SK-N-SH (cell line): ENCODE measurements around the gene COMT. TPM values are rescaled to one million over a fixed set of nuclear protein-coding genes. Genes with fewer than 3 reads are reported as not detected.

ENCODE experiments used
- CTCF ChIA-PET: fragments of 300-600, 350-600 bp; formaldehyde crosslinking; extraction: SDS; loops from one replicate; lab custom pipeline; 2021; lab: Yijun Ruan, JAX
- POLR2A ChIA-PET: fragments of 350-600 bp; sonication (Branson Sonifier 250); formaldehyde crosslinking; extraction: SDS; loops from one replicate; lab custom pipeline; 2020; ENCODE audit warnings: antibody characterized with exemption, inconsistent platforms; lab: Yijun Ruan, JAX
- DNase-seq: peaks from one replicate; pipeline ENCODE4 v3.0.0; 2012
- H2AFZ ChIP-seq: fragments of 200-600 bp; sonication (generic); 2 replicates; pipeline ENCODE4 v1.8.1; 2016; ENCODE audit warnings: antibody characterized with exemption, mild to moderate bottlenecking, low read depth
- H3F3A ChIP-seq: fragments of 200-600 bp; sonication (generic); replicated peaks from 2 replicates; pipeline ENCODE3; 2016; ENCODE audit warnings: antibody characterized with exemption, mild to moderate bottlenecking; ENCODE audit not compliant: insufficient read depth
- H3K27ac ChIP-seq, 2 experiments: fragments of 200-500 bp in 1 of 2; fragments of 200-600 bp in 1 of 2; sonication (Bioruptor generic) in 1 of 2; sonication (generic), shearing (Covaris generic) in 1 of 2; 2 replicates each; pipeline versions ENCODE4 v1.5.1 to v1.6.1; 2014 to 2016; ENCODE audit warnings: low read depth in 2 of 2, inconsistent platforms in 1 of 2, low read length in 1 of 2, mild to moderate bottlenecking in 1 of 2, mixed read lengths in 1 of 2
- H3K27me3 ChIP-seq: fragments of 200-600 bp; sonication (generic), shearing (Covaris generic); 2 replicates; pipeline ENCODE4 v1.6.1; 2016; ENCODE audit warnings: mixed run types; ENCODE audit not compliant: insufficient read depth
- H3K36me3 ChIP-seq, 2 experiments: fragments of 200-500 bp in 1 of 2; fragments of 200-600 bp in 1 of 2; sonication (Bioruptor generic) in 1 of 2; sonication (generic) in 1 of 2; replicated peaks in 1 of 2; 2 replicates each; pipeline versions ENCODE3 to v1.5.1; 2014 to 2016; ENCODE audit warnings: low read length in 1 of 2, mild to moderate bottlenecking in 1 of 2; ENCODE audit not compliant: insufficient read depth in 2 of 2, control insufficient read depth in 1 of 2
- H3K4me1 ChIP-seq, 2 experiments: fragments of 200-500 bp in 1 of 2; fragments of 200-600 bp in 1 of 2; sonication (Bioruptor generic) in 1 of 2; sonication (generic), shearing (Covaris generic) in 1 of 2; 2 replicates each; pipeline versions ENCODE4 v1.5.1 to v1.6.1; 2014 to 2016; ENCODE audit warnings: low read depth in 1 of 2, low read length in 1 of 2, mixed run types in 1 of 2; ENCODE audit not compliant: insufficient read depth in 2 of 2, control insufficient read depth in 1 of 2
- H3K4me2 ChIP-seq: fragments of 200-600 bp; sonication (generic), shearing (Covaris generic); 2 replicates; pipeline ENCODE4 v1.6.1; 2017; ENCODE audit warnings: mixed run types
- H3K4me3 ChIP-seq, 2 experiments: fragments of 200-500 bp in 1 of 2; fragments of 200-600 bp in 1 of 2; sonication (Bioruptor generic) in 1 of 2; sonication (generic), shearing (Covaris generic) in 1 of 2; 2 replicates each; pipeline versions ENCODE4 v1.5.1 to v1.8.1; 2014 to 2016; ENCODE audit warnings: low read depth in 2 of 2, inconsistent platforms in 1 of 2, low read length in 1 of 2, mild to moderate bottlenecking in 1 of 2, mixed read lengths in 1 of 2, moderate library complexity in 1 of 2
- H3K79me2 ChIP-seq: fragments of 200-600 bp; sonication (generic); 2 replicates; pipeline ENCODE4 v1.8.1; 2017; ENCODE audit warnings: mild to moderate bottlenecking; ENCODE audit not compliant: insufficient read depth
- H3K9ac ChIP-seq: fragments of 200-600 bp; sonication (generic); 2 replicates; pipeline ENCODE4 v1.6.1; 2017; ENCODE audit warnings: mixed run types
- H3K9me2 ChIP-seq: fragments of 200-600 bp; sonication (generic); 2 replicates; pipeline ENCODE4 v1.6.1; 2017; ENCODE audit warnings: mixed run types
- H3K9me3 ChIP-seq: fragments of 200-600 bp; sonication (generic); 2 replicates; pipeline ENCODE4 v1.6.1; 2017; ENCODE audit warnings: mixed run types, mild to moderate bottlenecking, moderate library complexity
- H4K20me1 ChIP-seq: fragments of 200-600 bp; sonication (generic); 2 replicates; pipeline ENCODE4 v1.6.1; 2017; ENCODE audit warnings: mild to moderate bottlenecking, mixed run types; ENCODE audit not compliant: insufficient read depth
- EZH2phosphoT487 ChIP-seq: fragments of 200-600 bp; sonication (generic); IDR thresholded peaks from 2 replicates; pipeline ENCODE4 v1.6.1; 2017; ENCODE audit warnings: low read depth, mixed run types, mild to moderate bottlenecking, antibody characterized with exemption, moderate library complexity, borderline replicate concordance
- PBX3 ChIP-seq: IDR thresholded peaks from 2 replicates; pipeline ENCODE4; 2012
- RAD21 ChIP-seq: IDR thresholded peaks from 2 replicates; pipeline ENCODE4 v1.6.1; 2012; ENCODE audit warnings: mild to moderate bottlenecking, low read length
- SIN3A ChIP-seq: IDR thresholded peaks from 2 replicates; pipeline ENCODE4 v1.6.1; 2012; ENCODE audit warnings: low read depth, mild to moderate bottlenecking, low read length, moderate library complexity, borderline replicate concordance
- TAF1 ChIP-seq: IDR thresholded peaks from 2 replicates; pipeline ENCODE4 v1.6.1; 2012; ENCODE audit warnings: low read depth, mild to moderate bottlenecking, low read length, moderate library complexity, borderline replicate concordance
- YY1 ChIP-seq: IDR thresholded peaks from 2 replicates; pipeline ENCODE4 v1.4.0; 2012; ENCODE audit warnings: low read depth, mild to moderate bottlenecking
- ZBTB33 ChIP-seq: IDR thresholded peaks from 2 replicates; pipeline ENCODE4 v1.4.0; 2012; ENCODE audit warnings: low read depth, borderline replicate concordance
- WGBS: methylation state at CpG from one replicate; pipeline ENCODE4 v1.1.6; 2017; ENCODE audit warnings: low lambda C conversion rate; 5-methylcytosine and 5-hydroxymethylcytosine counted together
- polyA plus RNA-seq, 3 experiments: library from polyadenylated mRNA; depleted of rRNA; stranded (reverse); fragments of >200 nt; gene quantifications; 2 replicates each; pipeline ENCODE4 v1.2.3, GENCODE V29; 2012

COMT gene
- polyA plus RNA-seq, 1 of the 3 experiments (the other 2 are of a cell fraction): 343 TPM

- TF ChIP-seq ZBTB33: no peak
- no peak for TF ChIP-seq PBX3
- TF ChIP-seq SIN3A: no peak
- TF ChIP-seq YY1: no peak
Observed at GRCh38 chr22:19981171-19981960, 39.8 kb downstream of the COMT start (continued).

- ChIA-PET CTCF (interaction anchor here (1.8 to 16.4 kb wide), 3 partner anchors 11 to 30 kb away, joined by 4 to 224 read pairs (median 24); no protein-coding TSS in a partner anchor), POLR2A (interaction anchor here (1.2 to 1.7 kb wide), 2 partner anchors 10 to 31 kb away, joined by 5 read pairs; no protein-coding TSS in a partner anchor)
- WGBS: 91% methylated on average over 11 of the region's 16 CpGs
- no peaks in the 10 kb centered on the region for H3K9me3 ChIP-seq
- H3K36me3 ChIP-seq: peaks cover 0 to 38% of the 10 kb centered on the region in 2 experiments
- no peak overlapping the region for H2AFZ ChIP-seq
- H3K4me2 ChIP-seq: no peak overlapping the region
- no peak overlapping the region; a peak in 1 of 4 replicates for H3K27ac ChIP-seq
- peaks cover 20% of the 10 kb centered on the region for H4K20me1 ChIP-seq
- TF ChIP-seq TAF1 (no peak), RAD21 (no peak), EZH2phosphoT487 (no peak)
- peaks cover 17 to 40% of the 10 kb centered on the region in 2 experiments; a peak in 3 of 4 replicates for H3K4me1 ChIP-seq
- H3K9me2 ChIP-seq: no peaks in the 10 kb centered on the region
- H3K79me2 ChIP-seq: peaks cover 14% of the 10 kb centered on the region; the same call in 1 of the 2 replicates
- no peaks in the 10 kb centered on the region for H3F3A ChIP-seq
- H3K4me3 ChIP-seq: no peak overlapping the region
- DNase-seq: no peak
- H3K9ac ChIP-seq: no peak overlapping the region
- H3K27me3 ChIP-seq: no peaks in the 10 kb centered on the region
Observed at GRCh38 chr22:19981961-19982920, 40.7 kb downstream of the COMT start.
